Neural progenitor cell (in vitro differentiated cells): ENCODE measurements around the gene PKNOX2. TPM values are rescaled to one million over a fixed set of nuclear protein-coding genes. Genes with fewer than 3 reads are reported as not detected.

Source experiments
- DNase-seq: peaks from one replicate; pipeline ENCODE4 v3.0.0-alpha.2; 2016; ENCODE audit warnings: low spot score
- H2AFZ ChIP-seq: fragments of 200-600 bp; sonication (generic); replicated peaks from 2 replicates; pipeline ENCODE4 v1.6.1; 2016; ENCODE audit warnings: antibody characterized with exemption
- H3F3A ChIP-seq: fragments of 200-600 bp; sonication (generic); 2 replicates; pipeline ENCODE4 v1.6.1; 2016; ENCODE audit warnings: antibody characterized with exemption, low read depth
- H3K27ac ChIP-seq: fragments of 200-600 bp; sonication (generic); 2 replicates; pipeline ENCODE4 v1.5.1; 2016; ENCODE audit warnings: mild to moderate bottlenecking
- H3K27me3 ChIP-seq: fragments of 200-600 bp; sonication (generic); 2 replicates; pipeline ENCODE4 v1.6.1; 2016; ENCODE audit warnings: mild to moderate bottlenecking, moderate library complexity
- H3K36me3 ChIP-seq: fragments of 200-600 bp; sonication (generic); 2 replicates; pipeline ENCODE4 v1.5.1; 2016
- H3K4me1 ChIP-seq: fragments of 200-600 bp; sonication (generic); 2 replicates; pipeline ENCODE4 v1.6.1; 2016; ENCODE audit warnings: mixed run types
- H3K4me2 ChIP-seq: fragments of 200-600 bp; sonication (generic); 2 replicates; pipeline ENCODE4 v1.6.1; 2016
- H3K4me3 ChIP-seq: fragments of 200-600 bp; sonication (generic); 2 replicates; pipeline ENCODE4 v1.5.1; 2016
- H3K79me2 ChIP-seq: fragments of 200-600 bp; sonication (generic); 2 replicates; pipeline ENCODE4 v1.6.1; 2016; ENCODE audit warnings: low read depth
- H3K9ac ChIP-seq: fragments of 200-600 bp; sonication (generic); 2 replicates; pipeline ENCODE4 v1.6.1; 2016
- H3K9me3 ChIP-seq: fragments of 200-600 bp; sonication (generic); 2 replicates; pipeline ENCODE4 v1.5.1; 2016; ENCODE audit warnings: low read depth
- H4K20me1 ChIP-seq: fragments of 200-600 bp; sonication (generic); 2 replicates; pipeline ENCODE4 v1.6.1; 2016; ENCODE audit warnings: low read depth
- H3K27ac Mint-ChIP-seq: 3 replicates; pipeline ENCODE4 v1.8.0; 2021; ENCODE audit warnings: mixed read lengths
- H3K27me3 Mint-ChIP-seq: 2 replicates; pipeline ENCODE4 v1.8.0; 2022; ENCODE audit warnings: low read depth, mild to moderate bottlenecking, inconsistent platforms, moderate library complexity, mixed read lengths; ENCODE audit not compliant: insufficient read depth
- H3K36me3 Mint-ChIP-seq: 3 replicates; pipeline ENCODE4 v1.8.0; 2021; ENCODE audit warnings: mixed read lengths
- H3K4me1 Mint-ChIP-seq: 3 replicates; pipeline ENCODE4 v1.8.0; 2021; ENCODE audit warnings: mixed read lengths
- H3K4me3 Mint-ChIP-seq: 3 replicates; pipeline ENCODE4 v1.8.0; 2021; ENCODE audit warnings: mild to moderate bottlenecking, moderate library complexity, mixed read lengths
- H3K9me3 Mint-ChIP-seq: 3 replicates; pipeline ENCODE4 v1.8.0; 2020; ENCODE audit warnings: mixed read lengths
- EZH2 ChIP-seq: fragments of 200-600 bp; sonication (generic); IDR thresholded peaks from 2 replicates; pipeline ENCODE4 v1.6.1; 2017; ENCODE audit warnings: antibody characterized with exemption, mild to moderate bottlenecking, moderate library complexity
- EZH2phosphoT487 ChIP-seq: fragments of 200-600 bp; sonication (generic); IDR thresholded peaks from 2 replicates; pipeline ENCODE4 v1.6.1; 2017; ENCODE audit warnings: antibody characterized with exemption
- total RNA-seq: library from RNA; depleted of rRNA; stranded (reverse); fragments of >200 nt; gene quantifications from 2 replicates; pipeline ENCODE4 v1.2.3, GENCODE V29; 2015; ENCODE audit warnings: low replicate concordance
- TF ChIP-seq, protein P1 (sequence below): fragments of 200-600 bp; sonication (generic); IDR thresholded peaks from 2 replicates; pipeline ENCODE4 v1.5.1; 2017; ENCODE audit warnings: antibody characterized with exemption, mild to moderate bottlenecking

The PKNOX2 gene
- total RNA-seq, 1 donor from 2014 or later: 4.3 TPM

DNA sequence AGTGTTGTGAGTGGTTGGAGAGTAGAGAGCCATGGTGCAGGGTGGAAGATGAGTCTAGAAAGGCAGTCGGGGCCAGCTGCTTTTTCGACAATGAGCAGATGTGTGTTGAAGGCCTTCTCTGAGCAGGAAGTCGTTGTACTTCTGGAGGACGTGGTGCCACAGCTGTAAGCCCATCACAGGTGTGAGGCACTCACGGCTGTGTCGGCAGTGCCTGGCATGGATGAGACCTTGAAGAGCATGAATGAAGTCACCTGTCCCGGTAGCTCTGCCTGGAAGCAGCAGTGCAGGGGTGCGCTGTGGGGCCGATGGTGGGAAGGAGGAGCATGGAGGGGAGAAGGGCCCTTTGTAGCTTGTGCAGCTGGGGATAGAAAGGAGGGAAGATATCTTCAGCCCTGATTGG lies 165.2 kb downstream of the PKNOX2 start:
- no peak overlapping the region for H3K27ac Mint-ChIP-seq
- Histone ChIP-seq H3K9ac (no peak overlapping the region), H3K4me3 (no peak overlapping the region), H3K36me3 (no peaks in the 10 kb centered on the region), H3K27ac (no peak overlapping the region), H4K20me1 (no peaks in the 10 kb centered on the region), H3K4me1 (peaks cover 27% of the 10 kb centered on the region), H2AFZ (no peak overlapping the region), H3K9me3 (no peaks in the 10 kb centered on the region), H3K4me2 (peak overlapping the region; percentile 52), H3K27me3 (no peaks in the 10 kb centered on the region), H3F3A (no peaks in the 10 kb centered on the region), H3K79me2 (no peaks in the 10 kb centered on the region)
- H3K27me3 Mint-ChIP-seq: peaks cover 2% of the 10 kb centered on the region
- H3K4me3 Mint-ChIP-seq: no peak overlapping the region
- H3K4me1 Mint-ChIP-seq: peaks cover 59% of the 10 kb centered on the region
- no peak for TF ChIP-seq EZH2phosphoT487
- TF ChIP-seq, protein P1, sequence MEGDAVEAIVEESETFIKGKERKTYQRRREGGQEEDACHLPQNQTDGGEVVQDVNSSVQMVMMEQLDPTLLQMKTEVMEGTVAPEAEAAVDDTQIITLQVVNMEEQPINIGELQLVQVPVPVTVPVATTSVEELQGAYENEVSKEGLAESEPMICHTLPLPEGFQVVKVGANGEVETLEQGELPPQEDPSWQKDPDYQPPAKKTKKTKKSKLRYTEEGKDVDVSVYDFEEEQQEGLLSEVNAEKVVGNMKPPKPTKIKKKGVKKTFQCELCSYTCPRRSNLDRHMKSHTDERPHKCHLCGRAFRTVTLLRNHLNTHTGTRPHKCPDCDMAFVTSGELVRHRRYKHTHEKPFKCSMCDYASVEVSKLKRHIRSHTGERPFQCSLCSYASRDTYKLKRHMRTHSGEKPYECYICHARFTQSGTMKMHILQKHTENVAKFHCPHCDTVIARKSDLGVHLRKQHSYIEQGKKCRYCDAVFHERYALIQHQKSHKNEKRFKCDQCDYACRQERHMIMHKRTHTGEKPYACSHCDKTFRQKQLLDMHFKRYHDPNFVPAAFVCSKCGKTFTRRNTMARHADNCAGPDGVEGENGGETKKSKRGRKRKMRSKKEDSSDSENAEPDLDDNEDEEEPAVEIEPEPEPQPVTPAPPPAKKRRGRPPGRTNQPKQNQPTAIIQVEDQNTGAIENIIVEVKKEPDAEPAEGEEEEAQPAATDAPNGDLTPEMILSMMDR: no peak
- no peak for TF ChIP-seq EZH2
- H3K36me3 Mint-ChIP-seq: peaks cover 16% of the 10 kb centered on the region
- H3K9me3 Mint-ChIP-seq: no peaks in the 10 kb centered on the region
- DNase-seq: no peak

GRCh38 chr11:125330462-125331325 lies 166.1 kb downstream of the PKNOX2 start:
- Mint-ChIP-seq H3K9me3 (no peaks in the 10 kb centered on the region), H3K36me3 (peaks cover 16% of the 10 kb centered on the region), H3K27ac (peak overlapping the region; percentile 17), H3K27me3 (peaks cover 2% of the 10 kb centered on the region), H3K4me3 (no peak overlapping the region), H3K4me1 (peaks cover 68% of the 10 kb centered on the region)
- Histone ChIP-seq H3K9ac (no peak overlapping the region), H3K4me3 (no peak overlapping the region), H4K20me1 (no peaks in the 10 kb centered on the region), H3K27me3 (no peaks in the 10 kb centered on the region), H3K4me1 (peaks cover 27% of the 10 kb centered on the region), H3K27ac (no peak overlapping the region), H3F3A (no peaks in the 10 kb centered on the region), H3K79me2 (no peaks in the 10 kb centered on the region), H2AFZ (no peak overlapping the region), H3K36me3 (no peaks in the 10 kb centered on the region), H3K9me3 (no peaks in the 10 kb centered on the region), H3K4me2 (peak overlapping the region; percentile 52)
- TF ChIP-seq, protein P1: no peak
- TF ChIP-seq EZH2 (no peak), EZH2phosphoT487 (no peak)
- DNase-seq: no peak

- Mint-ChIP-seq H3K27ac (no peak overlapping the region), H3K9me3 (no peaks in the 10 kb centered on the region), H3K4me3 (no peak overlapping the region), H3K36me3 (peaks cover 11% of the 10 kb centered on the region), H3K4me1 (peaks cover 63% of the 10 kb centered on the region), H3K27me3 (peaks cover 2% of the 10 kb centered on the region)
- Histone ChIP-seq H2AFZ (no peak overlapping the region), H3K27ac (no peak overlapping the region), H3F3A (peaks cover 4% of the 10 kb centered on the region), H3K4me1 (peaks cover 27% of the 10 kb centered on the region), H3K9ac (no peak overlapping the region), H3K36me3 (no peaks in the 10 kb centered on the region), H4K20me1 (no peaks in the 10 kb centered on the region), H3K9me3 (no peaks in the 10 kb centered on the region), H3K27me3 (no peaks in the 10 kb centered on the region), H3K4me3 (no peak overlapping the region), H3K4me2 (no peak overlapping the region), H3K79me2 (no peaks in the 10 kb centered on the region)
- TF ChIP-seq, protein P1: no peak
- TF ChIP-seq EZH2: no peak
- TF ChIP-seq EZH2phosphoT487: no peak
- DNase-seq: no peak
These were observed 166.9 kb downstream of the PKNOX2 start for GRCh38 chr11:125331357-125332035.
